Thyroid gland (tissue), 4 donors: ENCODE measurements around the gene IFTAP. TPM values are rescaled to one million over a fixed set of nuclear protein-coding genes. Genes with fewer than 3 reads are reported as not detected.

Experiments
- DNase-seq, 2 donors: peaks; one replicate each; pipeline ENCODE4 v3.0.0-alpha.2; 2019
- H3K27ac ChIP-seq, 3 donors: fragments of 200-600 bp; sonication (generic); 1 replicate in 2 of 3; 2 replicates in 1 of 3; pipeline ENCODE4 v1.5.1; 2016 to 2019; ENCODE audit warnings: mild to moderate bottlenecking in 1 of 3, moderate library complexity in 1 of 3
- H3K27me3 ChIP-seq: fragments of 200-600 bp; sonication (generic); one replicate; pipeline ENCODE4 v1.5.1; 2019
- H3K36me3 ChIP-seq, 2 donors: fragments of 200-600 bp; sonication (generic); one replicate each; pipeline ENCODE4 v1.5.1; 2016 to 2019
- H3K4me1 ChIP-seq, 2 donors: fragments of 200-600 bp; sonication (generic); one replicate each; pipeline ENCODE4 v1.5.1; 2017 to 2019
- H3K4me3 ChIP-seq, 3 donors: fragments of 200-600 bp; sonication (generic); replicated peaks in 1 of 3; 1 replicate in 2 of 3; 2 replicates in 1 of 3; pipeline ENCODE4 v1.5.1; 2016; ENCODE audit warnings: mild to moderate bottlenecking in 1 of 3
- H3K9me3 ChIP-seq: fragments of 200-600 bp; sonication (generic); one replicate; pipeline ENCODE4 v1.5.1; 2017
- POLR2A ChIP-seq, 2 donors: fragments of 450-650 bp; IDR thresholded peaks; one replicate each; pipeline ENCODE4 v1.6.1; 2017; ENCODE audit warnings: antibody characterized with exemption in 2 of 2, mild to moderate bottlenecking in 2 of 2, moderate library complexity in 1 of 2
- WGBS, 2 donors: methylation state at CpG; one replicate each; pipeline ENCODE4 v1.1.5; 2017; 5-methylcytosine and 5-hydroxymethylcytosine counted together
- intact Hi-C: fragments of 100-400 bp; cut with DNase I; formaldehyde crosslinking; loops from one replicate; pipeline ENCODE4 v1.15.1; 2023
- total RNA-seq, 4 donors: library from RNA; depleted of rRNA; stranded (reverse); fragments of >200 nt; gene quantifications; one replicate each; pipeline ENCODE4 v1.2.3, GENCODE V29; 2016
- TF ChIP-seq, protein P1 (sequence below), 6 experiments: fragments of 200-600 bp in 3 of 6; fragments of 450-650 bp in 3 of 6; sonication (generic) in 3 of 6; IDR thresholded peaks; one replicate each; pipeline ENCODE4 v1.5.1; 2016 to 2019; ENCODE audit warnings: antibody characterized with exemption in 6 of 6, mild to moderate bottlenecking in 2 of 6, inconsistent platforms in 1 of 6, moderate library complexity in 1 of 6

IFTAP gene
- total RNA-seq, 4 donors from 2014 or later: 48.1 to 139 (median 99.0) TPM

DNA sequence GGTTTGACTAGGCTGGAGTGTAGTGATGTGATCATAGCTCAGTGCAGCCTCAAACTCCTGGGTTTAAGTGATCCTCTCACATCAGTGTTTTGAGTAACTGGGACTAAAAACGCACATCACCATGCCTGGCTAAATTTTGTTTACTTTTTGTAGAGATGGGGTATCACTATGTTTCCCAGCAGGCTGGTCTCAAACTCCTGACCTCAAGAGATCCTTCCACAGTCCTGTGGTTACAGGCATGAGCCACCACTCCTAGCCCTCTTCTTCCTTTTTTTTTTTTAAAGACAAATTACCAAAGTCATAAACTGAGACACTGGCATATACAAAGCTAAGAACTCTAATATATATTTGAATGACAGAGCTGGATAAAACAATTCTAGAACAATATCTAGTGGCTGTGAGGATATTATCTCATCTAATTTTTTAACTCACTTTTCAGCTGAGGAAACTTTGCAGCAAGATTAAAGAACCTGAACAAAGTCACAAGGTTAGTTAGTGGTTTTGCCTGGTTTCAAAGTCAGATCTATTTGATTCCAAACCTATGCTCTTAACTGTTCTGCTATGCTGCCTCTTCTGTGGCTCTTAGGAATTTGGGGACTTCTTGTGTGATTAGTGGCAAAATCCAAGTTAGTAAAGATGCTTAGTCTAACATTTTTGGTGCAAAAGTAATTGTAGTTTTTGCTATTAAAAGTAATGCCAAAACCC lies 99.0 kb downstream of the IFTAP start:
- intact Hi-C loops: no loop called here
- DNase-seq: no peak
- H3K9me3 ChIP-seq: no peaks in the 10 kb centered on the region
- TF ChIP-seq POLR2A (IDR thresholded peaks at IDR 0.05): no peak
- TF ChIP-seq, protein P1, sequence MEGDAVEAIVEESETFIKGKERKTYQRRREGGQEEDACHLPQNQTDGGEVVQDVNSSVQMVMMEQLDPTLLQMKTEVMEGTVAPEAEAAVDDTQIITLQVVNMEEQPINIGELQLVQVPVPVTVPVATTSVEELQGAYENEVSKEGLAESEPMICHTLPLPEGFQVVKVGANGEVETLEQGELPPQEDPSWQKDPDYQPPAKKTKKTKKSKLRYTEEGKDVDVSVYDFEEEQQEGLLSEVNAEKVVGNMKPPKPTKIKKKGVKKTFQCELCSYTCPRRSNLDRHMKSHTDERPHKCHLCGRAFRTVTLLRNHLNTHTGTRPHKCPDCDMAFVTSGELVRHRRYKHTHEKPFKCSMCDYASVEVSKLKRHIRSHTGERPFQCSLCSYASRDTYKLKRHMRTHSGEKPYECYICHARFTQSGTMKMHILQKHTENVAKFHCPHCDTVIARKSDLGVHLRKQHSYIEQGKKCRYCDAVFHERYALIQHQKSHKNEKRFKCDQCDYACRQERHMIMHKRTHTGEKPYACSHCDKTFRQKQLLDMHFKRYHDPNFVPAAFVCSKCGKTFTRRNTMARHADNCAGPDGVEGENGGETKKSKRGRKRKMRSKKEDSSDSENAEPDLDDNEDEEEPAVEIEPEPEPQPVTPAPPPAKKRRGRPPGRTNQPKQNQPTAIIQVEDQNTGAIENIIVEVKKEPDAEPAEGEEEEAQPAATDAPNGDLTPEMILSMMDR (IDR thresholded peaks at IDR 0.05): no peak
- H3K4me3 ChIP-seq: no peak overlapping the region
- no peaks in the 10 kb centered on the region for H3K4me1 ChIP-seq
- H3K36me3 ChIP-seq: no peaks in the 10 kb centered on the region
- WGBS, 2 donors: 21 to 24% methylated on average over 1 of the region's 1 CpG
- H3K27ac ChIP-seq: no peak overlapping the region
- no peaks in the 10 kb centered on the region for H3K27me3 ChIP-seq

DNA sequence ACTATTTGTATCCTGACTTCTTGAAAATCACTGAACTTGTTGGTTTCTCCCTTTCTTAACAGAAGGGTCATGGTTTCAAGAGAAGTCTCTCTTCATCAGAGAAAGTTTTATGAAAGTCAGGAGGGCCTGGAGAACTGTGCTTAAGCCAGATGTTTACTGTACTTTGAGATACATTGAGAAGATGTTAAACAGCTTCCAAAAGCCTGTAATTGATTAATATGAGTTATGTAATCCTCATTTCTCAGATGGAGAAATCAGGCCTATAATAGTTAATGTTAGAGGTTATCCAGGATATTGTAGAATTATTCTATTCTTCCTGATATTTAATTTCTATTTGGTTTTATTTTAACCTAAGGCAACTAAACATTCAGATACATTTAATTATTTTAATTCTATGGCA lies 100.8 kb downstream of the IFTAP start:
- no peak for DNase-seq
- H3K4me1 ChIP-seq: no peaks in the 10 kb centered on the region
- no peaks in the 10 kb centered on the region for H3K27me3 ChIP-seq
- no peak overlapping the region for H3K4me3 ChIP-seq
- no peaks in the 10 kb centered on the region for H3K9me3 ChIP-seq
- no peak overlapping the region for H3K27ac ChIP-seq
- no peaks in the 10 kb centered on the region for H3K36me3 ChIP-seq
- TF ChIP-seq, protein P1 (IDR thresholded peaks at IDR 0.05): no peak
- TF ChIP-seq POLR2A (IDR thresholded peaks at IDR 0.05): no peak
- intact Hi-C loops: no loop called here

GRCh38 chr11:36695571-36695970 lies 101.3 kb downstream of the IFTAP start:
- TF ChIP-seq, protein P1 (IDR thresholded peaks at IDR 0.05): no peak
- no peaks in the 10 kb centered on the region for H3K27me3 ChIP-seq
- no peaks in the 10 kb centered on the region for H3K9me3 ChIP-seq
- no peaks in the 10 kb centered on the region for H3K4me1 ChIP-seq
- 73 to 79% methylated on average over 6 of the region's 6 CpGs for whole genome bisulfite sequencing, 2 donors
- no peak overlapping the region for H3K27ac ChIP-seq
- intact Hi-C loops: no loop called here
- no peak overlapping the region for H3K4me3 ChIP-seq
- DNase-seq: no peak
- no peaks in the 10 kb centered on the region for H3K36me3 ChIP-seq

DNA sequence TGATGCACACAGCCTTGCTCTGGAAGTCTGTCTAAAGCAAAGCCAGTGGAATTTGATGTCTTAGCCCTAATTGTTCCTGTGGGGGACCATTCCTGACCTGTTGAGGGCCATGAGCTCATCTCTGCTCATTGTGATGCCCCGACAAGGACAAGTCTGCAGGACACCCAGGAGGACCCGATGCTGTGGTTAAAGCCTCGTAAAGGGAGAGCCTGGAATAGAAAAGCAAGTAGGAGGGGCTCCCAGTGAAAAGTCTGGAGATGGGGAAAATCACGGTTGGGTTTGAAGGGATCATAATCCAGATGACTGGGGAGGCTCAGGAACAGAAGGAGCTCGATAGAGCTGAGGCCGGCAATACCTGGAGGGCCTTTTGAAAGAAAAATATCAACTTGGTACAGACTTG lies 102.2 kb downstream of the IFTAP start:
- TF ChIP-seq POLR2A (IDR thresholded peaks at IDR 0.05): no peak
- TF ChIP-seq, protein P1 (IDR thresholded peaks at IDR 0.05): no peak
- no peaks in the 10 kb centered on the region for H3K4me1 ChIP-seq
- no peaks in the 10 kb centered on the region for H3K9me3 ChIP-seq
- no peak overlapping the region for H3K27ac ChIP-seq
- no peak overlapping the region for H3K4me3 ChIP-seq
- intact Hi-C loops: no loop called here
- no peaks in the 10 kb centered on the region for H3K36me3 ChIP-seq
- WGBS, 2 donors: 81 to 83% methylated on average over 6 of the region's 6 CpGs
- no peaks in the 10 kb centered on the region for H3K27me3 ChIP-seq
- no peak for DNase-seq

- Histone ChIP-seq H3K36me3 (no peaks in the 10 kb centered on the region), H3K27ac (no peak overlapping the region), H3K4me3 (no peak overlapping the region), H3K4me1 (no peaks in the 10 kb centered on the region), H3K27me3 (no peaks in the 10 kb centered on the region), H3K9me3 (no peaks in the 10 kb centered on the region)
- intact Hi-C loops: no loop called here
- no peak for DNase-seq
- TF ChIP-seq, protein P1 (IDR thresholded peaks at IDR 0.05): no peak
- no peak for TF ChIP-seq POLR2A (IDR thresholded peaks at IDR 0.05)
- WGBS, 2 donors: 61 to 62% methylated on average over 6 of the region's 6 CpGs
Measured at GRCh38 chr11:36699271-36699670, 105.0 kb downstream of the IFTAP start.
